H9 (cell line): ENCODE data around the gene PIBF1. TPM values are rescaled to one million over a fixed set of nuclear protein-coding genes. Genes with fewer than 3 reads are reported as not detected.
A peak's percentile ranks its signal among the peaks of the same experiment; 100 is the strongest.

Experiments
- DNase-seq: peaks from one replicate; pipeline ENCODE4 v3.0.0-alpha.2; 2017
- H2AFZ ChIP-seq: one replicate; pipeline ENCODE4 v1.6.1; 2013; ENCODE audit warnings: mild to moderate bottlenecking, low read length, control low read depth, moderate library complexity
- H2AK5ac ChIP-seq: 2 replicates; pipeline ENCODE4 v1.6.1; 2013; ENCODE audit warnings: low read length, control low read depth, mixed read lengths; ENCODE audit not compliant: insufficient read length
- H2BK120ac ChIP-seq: one replicate; pipeline ENCODE4 v1.6.1; 2013; ENCODE audit warnings: low read depth, mild to moderate bottlenecking, low read length, control low read depth, inconsistent platforms; ENCODE audit not compliant: poor library complexity, severe bottlenecking
- H2BK12ac ChIP-seq: 2 replicates; pipeline ENCODE4 v1.6.1; 2013; ENCODE audit warnings: low read length, control low read depth, mixed read lengths, low read depth; ENCODE audit not compliant: insufficient read length
- H2BK15ac ChIP-seq: 2 replicates; pipeline ENCODE4 v1.6.1; 2013; ENCODE audit warnings: low read depth, low read length, control low read depth
- H2BK20ac ChIP-seq: one replicate; pipeline ENCODE4 v1.6.1; 2013; ENCODE audit warnings: low read depth, mild to moderate bottlenecking, low read length, control low read depth, inconsistent platforms; ENCODE audit not compliant: poor library complexity, severe bottlenecking
- H2BK5ac ChIP-seq: 2 replicates; pipeline ENCODE4 v1.6.1; 2013; ENCODE audit warnings: low read length, control low read depth, mixed read lengths; ENCODE audit not compliant: insufficient read length
- H3K14ac ChIP-seq: 2 replicates; pipeline ENCODE4 v1.6.1; 2013; ENCODE audit warnings: low read length, control low read depth; ENCODE audit not compliant: insufficient read depth
- H3K18ac ChIP-seq: 2 replicates; pipeline ENCODE4 v1.6.1; 2013; ENCODE audit warnings: low read depth, mild to moderate bottlenecking, mixed read lengths, low read length, control low read depth; ENCODE audit not compliant: insufficient read length
- H3K23ac ChIP-seq: 2 replicates; pipeline ENCODE4 v1.6.1; 2013; ENCODE audit warnings: low read length, control low read depth, mixed read lengths, low read depth; ENCODE audit not compliant: insufficient read length
- H3K23me2 ChIP-seq: 2 replicates; pipeline ENCODE4 v1.6.1; 2013; ENCODE audit warnings: low read depth, mild to moderate bottlenecking, mixed read lengths, low read length, control low read depth; ENCODE audit not compliant: insufficient read length, poor library complexity, severe bottlenecking
- H3K27ac ChIP-seq: 2 replicates; pipeline ENCODE4 v1.5.1; 2013; ENCODE audit warnings: low read length, control low read depth, mixed read lengths, low read depth; ENCODE audit not compliant: insufficient read length
- H3K27me3 ChIP-seq: 2 replicates; pipeline ENCODE4 v1.6.1; 2013; ENCODE audit warnings: low read length, control low read depth, inconsistent platforms; ENCODE audit not compliant: insufficient read depth
- H3K4ac ChIP-seq: 2 replicates; pipeline ENCODE4 v1.6.1; 2013; ENCODE audit warnings: low read depth, mild to moderate bottlenecking, control low read depth, inconsistent platforms, low read length, moderate library complexity
- H3K4me1 ChIP-seq: 2 replicates; pipeline ENCODE4 v1.6.1; 2013; ENCODE audit warnings: low read length, control low read depth, inconsistent platforms; ENCODE audit not compliant: insufficient read depth
- H3K4me2 ChIP-seq: 2 replicates; pipeline ENCODE4 v1.6.1; 2013; ENCODE audit warnings: low read length, control low read depth, mixed read lengths; ENCODE audit not compliant: insufficient read length, insufficient read depth
- H3K56ac ChIP-seq: 2 replicates; pipeline ENCODE4 v1.6.1; 2013; ENCODE audit warnings: low read depth, mild to moderate bottlenecking, mixed read lengths, low read length, control low read depth; ENCODE audit not compliant: insufficient read length
- H3K79me1 ChIP-seq: 2 replicates; pipeline ENCODE4 v1.6.1; 2013; ENCODE audit warnings: low read depth, mild to moderate bottlenecking, moderate library complexity, low read length, control low read depth, inconsistent platforms; ENCODE audit not compliant: insufficient read depth, poor library complexity, severe bottlenecking
- H3K79me2 ChIP-seq: 2 replicates; pipeline ENCODE4 v1.6.1; 2013; ENCODE audit warnings: low read length, control low read depth, inconsistent platforms; ENCODE audit not compliant: insufficient read depth
- H3K9ac ChIP-seq: 2 replicates; pipeline ENCODE4 v1.6.1; 2013; ENCODE audit warnings: low read length, control low read depth, mixed read lengths; ENCODE audit not compliant: insufficient read length; ENCODE audit errors: extremely low read depth
- H3K9me3 ChIP-seq: one replicate; pipeline ENCODE4 v1.6.1; 2013; ENCODE audit warnings: low read depth, low read length, inconsistent platforms; ENCODE audit not compliant: control insufficient read depth
- H3T11ph ChIP-seq: one replicate; pipeline ENCODE4 v1.6.1; 2013; ENCODE audit warnings: mild to moderate bottlenecking, low read length, control low read depth, inconsistent platforms
- H4K20me1 ChIP-seq: one replicate; pipeline ENCODE4 v1.6.1; 2013; ENCODE audit not compliant: control insufficient read depth, insufficient read length, insufficient read depth
- H4K5ac ChIP-seq: 2 replicates; pipeline ENCODE4 v1.6.1; 2013; ENCODE audit warnings: low read depth, mild to moderate bottlenecking, mixed read lengths, low read length, control low read depth; ENCODE audit not compliant: insufficient read length
- H4K8ac ChIP-seq: replicated peaks from 2 replicates; pipeline ENCODE4 v1.6.1; 2013; ENCODE audit warnings: low read length, control low read depth, mixed read lengths, low read depth; ENCODE audit not compliant: insufficient read length
- H4K91ac ChIP-seq: 2 replicates; pipeline ENCODE4 v1.6.1; 2013; ENCODE audit warnings: low read depth, mild to moderate bottlenecking, moderate library complexity, mixed read lengths, low read length, control low read depth; ENCODE audit not compliant: insufficient read length
- H3K27ac Mint-ChIP-seq, 3 experiments: 2 replicates in 2 of 3; 3 replicates in 1 of 3; pipeline ENCODE4 v1.8.0; 2020 to 2021; ENCODE audit warnings: mixed read lengths in 3 of 3, mild to moderate bottlenecking in 1 of 3, moderate library complexity in 1 of 3
- H3K27me3 Mint-ChIP-seq: 2 replicates; pipeline ENCODE4 v1.8.0; 2021; ENCODE audit warnings: low read depth, mild to moderate bottlenecking, moderate library complexity, mixed read lengths
- H3K36me3 Mint-ChIP-seq, 3 experiments: 2 replicates in 2 of 3; 3 replicates in 1 of 3; pipeline ENCODE4 v1.8.0; 2020 to 2021; ENCODE audit warnings: low read depth in 3 of 3, mixed read lengths in 3 of 3; ENCODE audit not compliant: insufficient read depth in 1 of 3
- H3K4me1 Mint-ChIP-seq, 2 experiments: 2 replicates each; pipeline ENCODE4 v1.8.0; 2020; ENCODE audit warnings: mixed read lengths in 2 of 2
- H3K4me3 Mint-ChIP-seq, 2 experiments: 2 replicates in 1 of 2; 3 replicates in 1 of 2; pipeline ENCODE4 v1.8.0; 2020 to 2021; ENCODE audit warnings: mild to moderate bottlenecking in 2 of 2, mixed read lengths in 2 of 2, moderate library complexity in 1 of 2
- H3K9me3 Mint-ChIP-seq, 2 experiments: 2 replicates in 1 of 2; 3 replicates in 1 of 2; pipeline ENCODE4 v1.8.0; 2020; ENCODE audit warnings: mild to moderate bottlenecking in 2 of 2, mixed read lengths in 2 of 2, moderate library complexity in 1 of 2
- CTCF ChIP-seq: fragments of 200-600 bp; sonication (generic); conservative IDR thresholded peaks from 3 replicates; pipeline ENCODE4 v1.8.0; 2021; ENCODE audit warnings: antibody characterized with exemption, mild to moderate bottlenecking
- WGBS: extraction: QIAGEN DNeasy Blood & Tissue Kit; methylation state at CpG from one replicate; pipeline ENCODE4 v1.1.7; 2013; ENCODE audit warnings: missing lambda C conversion rate, low lambda C conversion rate, mixed read lengths; ENCODE audit not compliant: insufficient read length; ENCODE audit errors: extremely low coverage; 5-methylcytosine and 5-hydroxymethylcytosine counted together
- total RNA-seq: library from RNA; stranded (reverse); gene quantifications from 2 replicates; pipeline ENCODE4 v1.2.1, GENCODE V29; 2021

The PIBF1 gene
- total RNA-seq, 1 experiment from 2014 or later: 12.7 TPM

- Mint-ChIP-seq H3K36me3 (peaks cover 0 to 6% (median 2%) of the 10 kb centered on the region in 3 experiments; a peak in 2 of 7 replicates), H3K9me3 (no peaks in the 10 kb centered on the region), H3K4me1 (peaks cover 45 to 49% of the 10 kb centered on the region in 2 experiments), H3K27me3 (peaks cover 60% of the 10 kb centered on the region), H3K4me3 (peak overlapping the region; percentile 84 to 93), H3K27ac (no peak overlapping the region)
- Histone ChIP-seq H3K9me3 (no peaks in the 10 kb centered on the region), H3K27me3 (peaks cover 23% of the 10 kb centered on the region), H3K14ac (no peak overlapping the region), H3K79me2 (no peaks in the 10 kb centered on the region), H2BK5ac (no peak overlapping the region), H3K4me2 (peak overlapping the region; percentile 86), H2BK15ac (no peak overlapping the region), H2BK12ac (no peak overlapping the region), H4K91ac (no peak overlapping the region), H2BK120ac (no peak overlapping the region), H2AK5ac (no peak overlapping the region), H3K23ac (no peak overlapping the region), H3K4ac (no peak overlapping the region), H3K9ac (no peak overlapping the region), H2AFZ (no peak overlapping the region), H3K23me2 (peaks cover 11% of the 10 kb centered on the region), H3K18ac (no peak overlapping the region), H3K27ac (no peak overlapping the region), H4K5ac (no peak overlapping the region), H3K4me1 (no peaks in the 10 kb centered on the region; the same call in 1 of the 2 replicates), H3K56ac (no peak overlapping the region), H3T11ph (no peak overlapping the region), H3K79me1 (no peaks in the 10 kb centered on the region), H4K20me1 (no peaks in the 10 kb centered on the region), H4K8ac (no peak overlapping the region), H2BK20ac (no peak overlapping the region)
- no CpG with 5 or more reads among the region's 6 CpGs for WGBS
- no peak for TF ChIP-seq CTCF
- DNase-seq: no peak
Observed at GRCh38 chr13:73058064-73058313, 276.1 kb downstream of the PIBF1 start.
